Mucosa of rectum (tissue), 2 donors: Measurements from ENCODE around the gene DNAJC12.

Experiments
- H3K27ac ChIP-seq, 2 donors: one replicate each; pipeline ENCODE4 v1.7.0; 2013; ENCODE audit warnings: inconsistent platforms in 2 of 2, low read depth in 2 of 2, low read length in 2 of 2
- H3K27me3 ChIP-seq, 2 donors: one replicate each; pipeline ENCODE4 v1.7.0; 2013; ENCODE audit warnings: low read length in 2 of 2; ENCODE audit not compliant: control insufficient read depth in 2 of 2, insufficient read depth in 2 of 2
- H3K36me3 ChIP-seq, 2 donors: one replicate each; pipeline ENCODE4 v1.7.0; 2013; ENCODE audit warnings: low read length in 2 of 2; ENCODE audit not compliant: control insufficient read depth in 2 of 2, insufficient read depth in 2 of 2
- H3K4me1 ChIP-seq, 2 donors: one replicate each; pipeline ENCODE4 v1.7.0; 2013; ENCODE audit warnings: low read length in 2 of 2, mild to moderate bottlenecking in 1 of 2; ENCODE audit not compliant: control insufficient read depth in 2 of 2, insufficient read depth in 2 of 2
- H3K4me3 ChIP-seq, 2 donors: one replicate each; pipeline ENCODE4 v1.7.0; 2013; ENCODE audit warnings: low read length in 2 of 2
- H3K9ac ChIP-seq, 2 donors: one replicate each; pipeline ENCODE4 v1.7.0; 2013; ENCODE audit warnings: low read length in 2 of 2, low read depth in 1 of 2, mild to moderate bottlenecking in 1 of 2
- H3K9me3 ChIP-seq, 2 donors: one replicate each; pipeline ENCODE4 v1.7.0; 2013; ENCODE audit warnings: low read length in 2 of 2; ENCODE audit not compliant: control insufficient read depth in 2 of 2
- donor health status: healthy.
- donor health status: Normal muscosa, but diverticular disease.

DNAJC12 gene

DNA sequence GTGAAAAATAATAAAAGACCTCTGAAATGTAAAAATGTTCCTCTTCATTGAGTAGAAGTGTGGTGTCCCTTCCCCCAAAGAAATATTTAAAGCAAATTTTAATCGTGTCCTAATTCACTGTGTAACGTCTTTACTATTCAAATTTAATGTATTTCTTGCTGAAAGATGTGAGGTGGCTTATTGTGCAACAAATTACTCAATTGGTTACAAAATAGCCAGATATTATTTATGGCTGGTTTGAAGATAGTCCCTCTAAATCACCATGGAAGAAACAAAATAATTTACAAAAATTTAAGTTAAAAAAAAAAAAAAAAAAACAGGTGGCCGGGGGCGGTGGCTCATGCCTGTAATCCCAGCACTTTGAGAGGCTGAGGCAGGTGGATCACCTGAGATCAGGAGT is 43.7 kb downstream of the DNAJC12 start:
- no peak overlapping the region for H3K4me3 ChIP-seq
- no peak overlapping the region for H3K27ac ChIP-seq
- no peaks in the 10 kb centered on the region for H3K27me3 ChIP-seq

GRCh38 chr10:67793313-67793712 is 44.7 kb downstream of the DNAJC12 start:
- H3K4me3 ChIP-seq: no peak overlapping the region
- H3K9ac ChIP-seq: no peak overlapping the region
- H3K9me3 ChIP-seq: no peaks in the 10 kb centered on the region
- no peaks in the 10 kb centered on the region for H3K4me1 ChIP-seq
- H3K27me3 ChIP-seq: no peaks in the 10 kb centered on the region
- no peak overlapping the region for H3K27ac ChIP-seq
- no peaks in the 10 kb centered on the region for H3K36me3 ChIP-seq

More for the DNA sequence above, 43.7 kb downstream of the DNAJC12 start:
- no peaks in the 10 kb centered on the region for H3K36me3 ChIP-seq
- H3K4me1 ChIP-seq: no peaks in the 10 kb centered on the region
- no peaks in the 10 kb centered on the region for H3K9me3 ChIP-seq
- H3K9ac ChIP-seq: no peak overlapping the region

- no peak overlapping the region for H3K27ac ChIP-seq
- H3K36me3 ChIP-seq: no peaks in the 10 kb centered on the region
- H3K4me1 ChIP-seq: no peaks in the 10 kb centered on the region
- no peaks in the 10 kb centered on the region for H3K27me3 ChIP-seq
- no peak overlapping the region for H3K4me3 ChIP-seq
- no peak overlapping the region for H3K9ac ChIP-seq
- H3K9me3 ChIP-seq: no peaks in the 10 kb centered on the region
Observed at GRCh38 chr10:67792653-67793052, 45.3 kb downstream of the DNAJC12 start.

GRCh38 chr10:67790534-67791408 is 47.2 kb downstream of the DNAJC12 start:
- Histone ChIP-seq H3K4me3 (no peak overlapping the region), H3K27me3 (no peaks in the 10 kb centered on the region), H3K9me3 (no peaks in the 10 kb centered on the region), H3K4me1 (no peaks in the 10 kb centered on the region), H3K36me3 (no peaks in the 10 kb centered on the region), H3K9ac (no peak overlapping the region), H3K27ac (no peak overlapping the region)

DNA sequence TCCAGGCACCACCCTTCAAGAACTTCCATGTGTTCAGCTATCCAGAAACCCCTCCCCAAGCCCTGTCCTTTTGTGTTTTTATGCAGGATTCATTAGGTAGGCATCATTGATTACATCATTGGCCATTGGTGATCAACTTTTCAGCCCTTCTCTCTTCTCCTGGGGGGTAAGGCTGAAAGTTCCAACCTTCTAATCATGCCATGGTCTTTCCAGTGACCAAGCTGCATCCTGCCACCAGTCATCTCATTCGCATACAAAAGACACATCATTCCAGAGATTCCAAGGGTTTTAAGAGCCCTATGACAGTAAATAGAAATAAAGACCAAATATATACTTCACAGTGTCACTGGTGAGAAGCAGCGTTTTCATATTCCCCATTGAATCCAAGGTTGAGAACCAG is 48.2 kb downstream of the DNAJC12 start:
- no peak overlapping the region for H3K9ac ChIP-seq
- H3K27ac ChIP-seq: no peak overlapping the region
- no peaks in the 10 kb centered on the region for H3K9me3 ChIP-seq
- H3K27me3 ChIP-seq: no peaks in the 10 kb centered on the region
- no peaks in the 10 kb centered on the region for H3K36me3 ChIP-seq
- no peak overlapping the region for H3K4me3 ChIP-seq
- no peaks in the 10 kb centered on the region for H3K4me1 ChIP-seq

- no peak overlapping the region for H3K27ac ChIP-seq
- H3K27me3 ChIP-seq: no peaks in the 10 kb centered on the region
- peak overlapping the region in 1 of 2 donors; percentile 9 for H3K9ac ChIP-seq
- no peaks in the 10 kb centered on the region for H3K9me3 ChIP-seq
- no peaks in the 10 kb centered on the region for H3K36me3 ChIP-seq
- H3K4me1 ChIP-seq: peaks cover 0 to 3% of the 10 kb centered on the region in 2 donors
- H3K4me3 ChIP-seq: peak overlapping the region in 1 of 2 donors; percentile 54
Observed at GRCh38 chr10:67788028-67788886, 49.7 kb downstream of the DNAJC12 start.

DNA sequence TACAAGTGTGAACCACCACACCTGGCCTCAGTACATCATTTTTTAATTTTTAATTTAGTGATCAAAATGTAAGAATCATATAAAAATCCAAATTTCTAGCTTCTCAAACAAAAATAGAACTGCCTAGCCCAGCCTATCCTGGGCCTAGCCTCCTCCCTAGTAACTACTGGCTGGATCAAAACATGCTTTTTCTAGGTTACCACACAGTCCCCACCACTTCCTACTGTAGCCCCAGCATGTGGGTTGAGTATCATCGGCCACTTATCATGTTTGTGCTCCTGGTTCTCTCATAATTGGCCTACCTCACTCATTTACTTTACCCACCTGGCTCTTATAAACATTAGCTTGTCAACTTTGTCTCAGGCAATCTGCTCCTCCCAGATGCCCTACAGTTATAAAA is 52.9 kb downstream of the DNAJC12 start:
- H3K27me3 ChIP-seq: no peaks in the 10 kb centered on the region
- H3K36me3 ChIP-seq: no peaks in the 10 kb centered on the region
- H3K4me1 ChIP-seq: peaks cover 3 to 10% of the 10 kb centered on the region in 2 donors
- H3K4me3 ChIP-seq: no peak overlapping the region
- no peak overlapping the region for H3K9ac ChIP-seq
- H3K9me3 ChIP-seq: no peaks in the 10 kb centered on the region
- no peak overlapping the region for H3K27ac ChIP-seq

DNA sequence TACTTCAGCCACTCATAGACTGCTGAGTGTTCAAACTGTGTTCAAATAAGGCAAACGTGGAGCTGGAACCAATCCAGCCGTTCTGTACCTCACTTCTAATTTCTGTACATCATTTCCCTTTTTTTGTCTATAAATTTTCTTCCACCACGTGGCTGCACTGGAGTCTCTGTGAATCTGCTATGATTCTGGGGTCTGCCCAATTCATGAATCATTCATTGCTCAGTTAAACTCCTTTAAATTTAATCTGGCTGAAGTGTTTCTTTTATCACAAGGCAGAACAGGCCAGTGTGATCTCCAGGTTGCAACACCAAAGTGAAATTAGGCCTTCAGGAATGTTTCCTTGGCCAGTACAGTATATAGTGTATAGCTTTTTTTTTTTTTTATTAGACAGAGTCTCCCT is 53.5 kb downstream of the DNAJC12 start:
- Histone ChIP-seq H3K36me3 (no peaks in the 10 kb centered on the region), H3K27ac (no peak overlapping the region), H3K9ac (no peak overlapping the region), H3K4me3 (no peak overlapping the region), H3K9me3 (no peaks in the 10 kb centered on the region), H3K27me3 (no peaks in the 10 kb centered on the region), H3K4me1 (peaks cover 3 to 10% of the 10 kb centered on the region in 2 donors)

DNA sequence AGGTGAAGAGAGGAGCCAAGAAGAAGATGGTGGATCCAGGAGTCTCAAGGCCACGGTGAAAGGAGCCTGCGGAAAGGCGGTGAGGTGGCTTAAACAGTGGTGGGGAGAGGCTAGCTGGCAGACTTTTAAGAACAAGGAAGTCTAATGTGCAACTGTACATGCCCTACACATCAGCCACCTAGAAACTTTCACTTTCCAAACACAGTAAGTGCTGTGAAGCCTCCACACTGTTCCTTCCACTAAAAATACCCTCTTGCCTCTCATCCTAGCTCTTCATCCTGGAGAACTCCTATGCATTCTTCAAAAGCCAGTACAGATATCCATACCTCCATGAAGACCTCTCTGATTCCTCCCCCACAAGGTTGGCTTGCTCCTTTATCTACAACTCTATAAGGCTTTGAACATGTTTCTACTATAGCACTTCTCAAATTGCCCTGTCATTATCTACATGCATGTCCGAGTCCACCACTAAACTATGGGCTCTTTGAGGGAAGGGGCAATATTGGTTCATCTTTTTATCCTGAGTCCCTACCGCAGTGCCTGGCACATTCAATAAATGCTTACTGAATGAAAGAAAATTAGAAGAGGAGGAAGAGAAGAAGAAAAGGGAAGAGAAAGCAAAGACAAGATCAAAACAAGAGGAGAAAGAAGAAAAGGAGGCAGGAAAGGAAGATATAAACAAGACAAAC is 54.2 kb downstream of the DNAJC12 start:
- Histone ChIP-seq H3K27ac (no peak overlapping the region), H3K4me1 (peaks cover 3 to 10% of the 10 kb centered on the region in 2 donors), H3K9me3 (no peaks in the 10 kb centered on the region), H3K4me3 (no peak overlapping the region), H3K9ac (peak overlapping the region in 1 of 2 donors; percentile 10), H3K27me3 (no peaks in the 10 kb centered on the region), H3K36me3 (no peaks in the 10 kb centered on the region)
